Breast epithelium (tissue), 4 donors: ENCODE results near the gene PKNOX1. TPM values are rescaled to one million over a fixed set of nuclear protein-coding genes. Genes with fewer than 3 reads are reported as not detected.
"Not testable (repeated sequence)": the region's sequence is repeated elsewhere in the genome, so short reads cannot be mapped to it uniquely, and the experiment has no call there.

Source experiments
- DNase-seq, 2 donors: peaks; one replicate each; pipeline ENCODE4 v3.0.0-alpha.2; 2019; ENCODE audit warnings: low spot score in 2 of 2
- H3K27ac ChIP-seq, 2 donors: fragments of 200-600 bp; sonication (generic) in 1 of 2; one replicate each; pipeline ENCODE4 v1.5.1; 2016 to 2019; ENCODE audit warnings: mild to moderate bottlenecking in 1 of 2
- H3K27me3 ChIP-seq, 2 donors: fragments of 200-600 bp; sonication (generic) in 1 of 2; one replicate each; pipeline versions ENCODE4 v1.5.1 to v1.6.0; 2017 to 2019; ENCODE audit warnings: control low read depth in 1 of 2, mild to moderate bottlenecking in 1 of 2
- H3K36me3 ChIP-seq: fragments of 200-600 bp; one replicate; pipeline ENCODE4 v1.5.1; 2019
- H3K4me1 ChIP-seq, 2 donors: fragments of 200-600 bp; sonication (generic); one replicate each; pipeline ENCODE4 v1.5.1; 2016 to 2019; ENCODE audit warnings: control low read depth in 1 of 2
- H3K4me3 ChIP-seq, 3 donors: fragments of 200-600 bp; sonication (generic); 1 replicate in 2 of 3; 2 replicates in 1 of 3; pipeline ENCODE4 v1.5.1; 2016 to 2019; ENCODE audit warnings: mild to moderate bottlenecking in 3 of 3, moderate library complexity in 2 of 3
- H3K9me3 ChIP-seq, 2 donors: fragments of 200-600 bp; sonication (generic) in 1 of 2; one replicate each; pipeline ENCODE4 v1.5.1; 2016 to 2019; ENCODE audit warnings: control low read depth in 1 of 2
- POLR2A ChIP-seq: fragments of 450-650 bp; IDR thresholded peaks from one replicate; pipeline ENCODE4 v1.6.1; 2016; ENCODE audit warnings: antibody characterized with exemption, mild to moderate bottlenecking, moderate library complexity
- POLR2AphosphoS5 ChIP-seq, 3 donors: sonication (generic); formaldehyde crosslinking; IDR thresholded peaks; one replicate each; pipeline ENCODE4 v1.6.1; 2017; ENCODE audit warnings: antibody characterized with exemption in 3 of 3
- intact Hi-C: fragments of 100-400 bp; cut with DNase I; formaldehyde crosslinking; loops from one replicate; pipeline ENCODE4 v1.15.1; 2023; ENCODE audit warnings: low total_unique reads
- total RNA-seq, 3 donors: library from RNA; depleted of rRNA; stranded (reverse); fragments of >200 nt; gene quantifications; one replicate each; pipeline ENCODE4 v1.1.0, GENCODE V29; 2016
- TF ChIP-seq, protein P1 (sequence below), 3 donors: fragments of 450-650 bp; IDR thresholded peaks; one replicate each; pipeline ENCODE4 v1.5.1; 2016 to 2017; ENCODE audit warnings: antibody characterized with exemption in 3 of 3, mild to moderate bottlenecking in 3 of 3, moderate library complexity in 3 of 3

PKNOX1 gene
- total RNA-seq, 3 donors from 2014 or later: 11.7 to 16.4 (median 14.4) TPM

DNA sequence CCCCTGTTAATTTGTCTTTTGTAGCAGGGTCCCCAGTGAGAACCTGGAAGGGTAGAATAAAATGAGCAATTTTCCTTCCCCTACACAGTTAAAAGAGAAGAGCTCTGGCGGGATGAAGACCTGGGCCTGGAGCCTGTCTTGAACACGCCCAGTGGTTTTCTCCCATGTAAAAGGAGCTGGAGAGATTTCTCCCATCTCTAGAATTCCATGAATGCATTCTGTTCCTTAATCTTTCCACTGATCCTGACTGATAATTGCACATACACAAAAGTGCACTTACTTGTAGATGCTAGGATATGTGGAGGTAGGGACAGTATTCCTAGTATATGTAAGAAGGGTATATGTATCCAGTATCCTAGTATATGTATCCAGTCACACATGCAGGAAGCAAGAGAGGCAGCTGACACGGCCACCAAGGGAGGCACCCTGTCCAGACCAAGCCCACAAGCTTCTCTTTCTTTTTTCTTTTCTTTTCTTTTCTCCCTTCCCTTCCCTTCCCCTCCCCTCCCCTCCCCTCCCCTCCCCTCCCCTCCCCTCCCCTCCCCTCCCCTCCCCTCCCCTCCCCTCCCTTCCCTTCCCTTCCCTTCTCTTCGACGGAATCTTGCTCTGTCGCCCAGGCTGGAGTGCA lies 11.9 kb upstream of the PKNOX1 start:
- no peak overlapping the region for H3K4me3 ChIP-seq
- no peaks in the 10 kb centered on the region for H3K27me3 ChIP-seq
- DNase-seq: no peak
- H3K36me3 ChIP-seq: no peaks in the 10 kb centered on the region
- TF ChIP-seq POLR2AphosphoS5 (IDR thresholded peaks at IDR 0.05): no peak
- no peak for TF ChIP-seq POLR2A
- TF ChIP-seq, protein P1, sequence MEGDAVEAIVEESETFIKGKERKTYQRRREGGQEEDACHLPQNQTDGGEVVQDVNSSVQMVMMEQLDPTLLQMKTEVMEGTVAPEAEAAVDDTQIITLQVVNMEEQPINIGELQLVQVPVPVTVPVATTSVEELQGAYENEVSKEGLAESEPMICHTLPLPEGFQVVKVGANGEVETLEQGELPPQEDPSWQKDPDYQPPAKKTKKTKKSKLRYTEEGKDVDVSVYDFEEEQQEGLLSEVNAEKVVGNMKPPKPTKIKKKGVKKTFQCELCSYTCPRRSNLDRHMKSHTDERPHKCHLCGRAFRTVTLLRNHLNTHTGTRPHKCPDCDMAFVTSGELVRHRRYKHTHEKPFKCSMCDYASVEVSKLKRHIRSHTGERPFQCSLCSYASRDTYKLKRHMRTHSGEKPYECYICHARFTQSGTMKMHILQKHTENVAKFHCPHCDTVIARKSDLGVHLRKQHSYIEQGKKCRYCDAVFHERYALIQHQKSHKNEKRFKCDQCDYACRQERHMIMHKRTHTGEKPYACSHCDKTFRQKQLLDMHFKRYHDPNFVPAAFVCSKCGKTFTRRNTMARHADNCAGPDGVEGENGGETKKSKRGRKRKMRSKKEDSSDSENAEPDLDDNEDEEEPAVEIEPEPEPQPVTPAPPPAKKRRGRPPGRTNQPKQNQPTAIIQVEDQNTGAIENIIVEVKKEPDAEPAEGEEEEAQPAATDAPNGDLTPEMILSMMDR (IDR thresholded peaks at IDR 0.05): no peak
- H3K4me1 ChIP-seq: no peaks in the 10 kb centered on the region
- no peaks in the 10 kb centered on the region for H3K9me3 ChIP-seq
- intact Hi-C loops: no loop called here
- no peak overlapping the region for H3K27ac ChIP-seq

DNA sequence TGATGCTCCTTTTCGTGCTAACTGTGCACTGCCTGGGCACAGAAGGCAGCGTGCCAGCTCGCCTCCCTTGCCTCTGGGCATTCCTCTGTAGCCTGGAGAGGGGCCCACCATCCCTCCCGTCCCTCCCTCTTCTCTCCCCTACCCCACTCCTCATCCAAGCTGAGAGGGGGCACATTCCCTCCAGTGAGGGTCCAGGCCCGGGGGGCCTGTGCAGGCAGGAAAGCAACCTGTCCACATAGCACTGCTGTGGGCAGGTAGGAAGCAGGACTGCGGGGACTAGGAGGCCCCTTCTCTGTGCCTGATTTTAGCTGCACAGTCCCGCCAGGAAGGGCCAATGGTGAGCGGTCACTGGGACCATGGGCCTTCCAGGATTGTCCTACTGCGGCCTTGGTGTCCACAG lies 10.3 kb upstream of the PKNOX1 start:
- intact Hi-C loops: no loop called here
- no peak for DNase-seq
- no peak for TF ChIP-seq POLR2A
- TF ChIP-seq, protein P1 (IDR thresholded peaks at IDR 0.05): no peak
- TF ChIP-seq POLR2AphosphoS5 (IDR thresholded peaks at IDR 0.05): no peak
- Histone ChIP-seq H3K27me3 (no peaks in the 10 kb centered on the region), H3K27ac (no peak overlapping the region), H3K4me1 (no peaks in the 10 kb centered on the region), H3K9me3 (no peaks in the 10 kb centered on the region), H3K4me3 (no peak overlapping the region), H3K36me3 (no peaks in the 10 kb centered on the region)

DNA sequence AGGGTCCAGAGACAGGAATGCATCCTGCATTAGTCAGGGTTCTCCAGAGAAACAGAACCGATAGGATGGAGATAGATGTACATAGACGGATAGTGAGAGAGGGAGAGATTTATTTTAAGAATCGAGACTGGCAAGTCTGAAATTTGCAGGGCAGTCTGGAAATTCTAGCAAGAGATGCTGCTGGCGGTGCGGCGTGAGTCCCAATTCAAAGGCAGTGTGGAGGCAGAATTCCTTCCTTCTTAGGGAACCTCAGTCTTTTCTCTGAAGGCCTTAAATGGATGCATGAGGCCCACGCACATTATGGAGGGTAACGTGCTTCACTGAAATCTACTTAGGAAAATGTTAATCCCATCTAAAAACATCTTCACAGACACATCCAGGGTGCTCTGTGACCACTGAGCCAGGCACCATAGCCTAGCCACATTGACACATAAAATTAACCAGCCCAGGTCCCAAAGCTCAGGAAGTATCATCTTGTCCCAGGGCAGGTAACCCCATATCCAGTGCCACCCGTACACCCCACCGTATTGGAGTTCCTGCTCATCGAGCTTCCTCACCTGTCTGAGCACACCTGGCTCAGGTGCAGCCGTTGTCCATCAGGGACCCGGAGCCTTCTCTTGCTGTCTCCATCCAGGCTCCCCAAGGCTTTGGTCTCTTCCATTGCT lies 9.7 kb upstream of the PKNOX1 start:
- intact Hi-C loops: no loop called here
- no peaks in the 10 kb centered on the region for H3K4me1 ChIP-seq
- no peaks in the 10 kb centered on the region for H3K9me3 ChIP-seq
- TF ChIP-seq POLR2A (no peak), POLR2AphosphoS5 (IDR thresholded peaks at IDR 0.05) (no peak)
- TF ChIP-seq, protein P1 (IDR thresholded peaks at IDR 0.05): no peak
- no peaks in the 10 kb centered on the region for H3K27me3 ChIP-seq
- H3K27ac ChIP-seq: no peak overlapping the region
- no peaks in the 10 kb centered on the region for H3K36me3 ChIP-seq
- DNase-seq: no peak
- H3K4me3 ChIP-seq: no peak overlapping the region

DNA sequence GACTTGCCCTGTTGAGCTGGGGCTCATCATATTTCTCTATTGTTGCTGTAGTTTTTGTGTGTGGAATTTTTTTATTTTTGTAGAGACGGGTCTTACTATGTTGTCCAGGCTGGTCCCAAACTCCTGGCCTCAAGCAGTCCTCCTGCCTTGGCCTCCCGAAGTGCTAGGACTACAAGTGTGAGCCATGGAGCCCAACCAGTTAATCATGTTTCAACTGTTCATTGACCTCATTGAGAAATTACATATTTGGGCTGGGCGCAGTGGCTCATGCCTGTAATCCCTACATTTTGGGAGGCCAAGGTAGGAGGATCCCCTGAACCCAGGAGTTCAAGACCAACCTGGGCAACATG lies 9.2 kb upstream of the PKNOX1 start:
- H3K27me3 ChIP-seq: no peaks in the 10 kb centered on the region
- H3K4me1 ChIP-seq: no peaks in the 10 kb centered on the region
- no peak for TF ChIP-seq POLR2AphosphoS5 (IDR thresholded peaks at IDR 0.05)
- TF ChIP-seq, protein P1 (IDR thresholded peaks at IDR 0.05): no peak
- TF ChIP-seq POLR2A: no peak
- no peaks in the 10 kb centered on the region for H3K36me3 ChIP-seq
- DNase-seq: no peak
- no peak overlapping the region for H3K27ac ChIP-seq
- H3K4me3 ChIP-seq: no peak overlapping the region
- intact Hi-C loops: no loop called here
- H3K9me3 ChIP-seq: no peaks in the 10 kb centered on the region

DNA sequence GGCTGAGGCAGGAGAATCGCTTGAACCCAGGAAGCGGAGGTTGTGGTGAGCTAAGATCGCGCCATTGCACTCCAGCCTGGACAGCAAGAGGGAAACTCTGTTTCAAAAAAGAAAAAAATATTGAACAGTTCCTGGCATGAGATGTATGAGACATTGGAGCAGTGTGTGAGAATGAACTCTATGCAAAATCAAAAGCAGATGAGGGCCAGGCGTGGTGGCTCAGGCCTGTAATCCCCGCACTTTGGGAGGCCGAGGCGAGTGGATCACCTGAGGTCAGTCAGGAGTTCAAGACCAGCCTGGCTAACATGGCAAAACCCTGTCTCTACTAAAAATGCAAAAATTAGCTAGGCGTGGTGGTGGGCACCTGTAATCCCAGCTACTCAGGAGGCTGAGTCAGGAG lies 6.7 kb upstream of the PKNOX1 start:
- DNase-seq, H3K27ac ChIP-seq, H3K36me3 ChIP-seq, intact Hi-C loops, H3K27me3 ChIP-seq, H3K4me1 ChIP-seq, H3K4me3 ChIP-seq, H3K9me3 ChIP-seq: not testable (repeated sequence)
